Gastrocnemius medialis (tissue), 4 donors: Measurements from ENCODE around the gene SPTBN5. TPM values are rescaled to one million over a fixed set of nuclear protein-coding genes. Genes with fewer than 3 reads are reported as not detected.

Source experiments
- ATAC-seq, 2 donors: fragments of 150-250 bp; one replicate each; pipeline ENCODE4 v1.9.1; 2016
- DNase-seq, 2 donors: peaks; one replicate each; pipeline ENCODE4 v3.0.0-alpha.2; 2019
- H3K27ac ChIP-seq, 4 donors: fragments of 200-600 bp; sonication (generic); 1 replicate in 1 of 4; 2 replicates in 3 of 4; pipeline ENCODE4 v1.5.1; 2016 to 2018; ENCODE audit warnings: mild to moderate bottlenecking in 2 of 4, moderate library complexity in 1 of 4
- H3K27me3 ChIP-seq, 3 donors: fragments of 200-600 bp; sonication (generic) in 2 of 3; 1 replicate in 1 of 3; 2 replicates in 2 of 3; pipeline versions ENCODE4 v1.5.1 to v1.6.0; 2016 to 2019; ENCODE audit warnings: mild to moderate bottlenecking in 1 of 3, moderate library complexity in 1 of 3
- H3K36me3 ChIP-seq, 2 donors: fragments of 200-600 bp; sonication (generic) in 1 of 2; one replicate each; pipeline ENCODE4 v1.5.1; 2017 to 2018
- H3K4me1 ChIP-seq, 2 donors: fragments of 200-600 bp; sonication (generic) in 1 of 2; one replicate each; pipeline ENCODE4 v1.5.1; 2016 to 2017; ENCODE audit warnings: mild to moderate bottlenecking in 2 of 2
- H3K4me3 ChIP-seq, 4 donors: fragments of 200-600 bp; sonication (generic) in 3 of 4; 1 replicate in 1 of 4; 2 replicates in 3 of 4; pipeline ENCODE4 v1.5.1; 2016 to 2019; ENCODE audit warnings: mild to moderate bottlenecking in 2 of 4
- H3K9me3 ChIP-seq, 3 donors: fragments of 200-600 bp; sonication (generic) in 2 of 3; 1 replicate in 1 of 3; 2 replicates in 2 of 3; pipeline ENCODE4 v1.5.1; 2016 to 2019
- CTCF ChIP-seq, 5 experiments: fragments of 450-650 bp in 3 of 5; fragments of 200-600 bp in 2 of 5; sonication (generic) in 2 of 5; IDR thresholded peaks in 4 of 5; conservative IDR thresholded peaks in 1 of 5; 1 replicate in 4 of 5; 2 replicates in 1 of 5; pipeline ENCODE4 v1.5.1; 2016 to 2019; ENCODE audit warnings: antibody characterized with exemption in 5 of 5, mild to moderate bottlenecking in 3 of 5, moderate library complexity in 3 of 5
- POLR2A ChIP-seq, 2 donors: fragments of 450-650 bp; IDR thresholded peaks; one replicate each; pipeline ENCODE4 v1.6.1; 2017; ENCODE audit warnings: antibody characterized with exemption in 2 of 2, mild to moderate bottlenecking in 2 of 2, moderate library complexity in 2 of 2
- in situ Hi-C, 4 donors: fragments of 200-750 bp; cut with MboI; loops; one replicate each; pipeline versions ENCODE4 v1.15.0 to v1.8.0; 2017; ENCODE audit warnings: low sequenced_read_pairs in 4 of 4
- intact Hi-C: fragments of 100-400 bp; cut with DNase I; formaldehyde crosslinking; loops from one replicate; pipeline ENCODE4 v1.15.1; 2023; ENCODE audit warnings: low total_unique reads
- total RNA-seq, 4 donors: library from RNA; depleted of rRNA; stranded (reverse); fragments of >200 nt; gene quantifications; one replicate each; pipeline versions ENCODE4 v1.1.0 to v1.2.3, GENCODE V29; 2016

SPTBN5 gene
- total RNA-seq, 4 donors from 2014 or later: 0.03 to 0.05 (median 0.04) TPM; not detected in 1

- in situ Hi-C loops (no loop called here), intact Hi-C loops (no loop called here)
- no peaks in the 10 kb centered on the region for H3K36me3 ChIP-seq
- no peak for ATAC-seq
- no peaks in the 10 kb centered on the region for H3K9me3 ChIP-seq
- H3K4me3 ChIP-seq: no peak overlapping the region
- no peak for DNase-seq
- TF ChIP-seq POLR2A (IDR thresholded peaks at IDR 0.05): no peak
- TF ChIP-seq CTCF (IDR thresholded peaks at IDR 0.05 in 4 of 5, conservative IDR thresholded peaks at IDR 0.05 in 1 of 5): no peak
- no peaks in the 10 kb centered on the region for H3K4me1 ChIP-seq
- H3K27me3 ChIP-seq: no peaks in the 10 kb centered on the region
- no peak overlapping the region for H3K27ac ChIP-seq
These were observed 28.3 kb downstream of the SPTBN5 start for GRCh38 chr15:41865490-41866055.

DNA sequence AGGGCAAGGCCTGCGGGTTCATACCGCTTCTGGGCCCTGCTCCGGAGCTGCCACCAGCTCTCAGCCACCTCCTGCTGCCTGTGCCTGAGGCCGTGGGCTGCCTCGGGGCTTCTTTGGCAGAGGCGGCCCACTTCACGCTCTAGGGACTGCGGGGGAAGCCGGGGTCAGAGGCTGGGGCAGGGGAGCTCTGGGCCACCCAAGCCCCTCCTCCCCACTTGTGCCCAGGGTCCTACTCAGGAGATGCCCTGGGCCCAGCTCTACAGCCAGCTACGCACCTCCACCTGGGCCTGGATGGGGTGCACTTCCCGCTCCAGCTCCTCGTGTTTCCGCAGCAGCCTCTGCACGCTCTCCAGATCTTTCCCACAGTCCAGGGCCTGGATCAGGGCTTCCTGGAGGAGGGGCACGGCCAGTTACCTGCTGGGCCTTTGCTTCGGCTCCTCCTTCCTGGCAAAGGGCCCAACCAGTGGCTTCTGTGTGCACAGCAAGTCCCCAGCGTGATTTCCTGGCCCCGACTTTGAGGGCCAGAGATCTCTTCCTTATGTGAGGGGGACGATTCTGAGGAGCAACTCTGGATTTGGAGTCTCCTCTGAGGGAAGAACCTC, 31.2 kb downstream of the SPTBN5 start:
- Histone ChIP-seq H3K9me3 (no peaks in the 10 kb centered on the region), H3K4me3 (no peak overlapping the region), H3K27ac (no peak overlapping the region), H3K4me1 (no peaks in the 10 kb centered on the region), H3K36me3 (no peaks in the 10 kb centered on the region), H3K27me3 (no peaks in the 10 kb centered on the region)
- no peak for DNase-seq
- ATAC-seq: no peak
- in situ Hi-C loops: no loop called here
- intact Hi-C loops: no loop called here
- TF ChIP-seq POLR2A (IDR thresholded peaks at IDR 0.05) (no peak), CTCF (IDR thresholded peaks at IDR 0.05 in 4 of 5, conservative IDR thresholded peaks at IDR 0.05 in 1 of 5) (no peak)

GRCh38 chr15:41861736-41862356, 32.0 kb downstream of the SPTBN5 start:
- no peaks in the 10 kb centered on the region for H3K9me3 ChIP-seq
- H3K4me3 ChIP-seq: no peak overlapping the region
- intact Hi-C loops: no loop called here
- H3K27ac ChIP-seq: no peak overlapping the region
- H3K4me1 ChIP-seq: no peaks in the 10 kb centered on the region
- ATAC-seq: no peak
- no peaks in the 10 kb centered on the region for H3K27me3 ChIP-seq
- in situ Hi-C loops: no loop called here
- DNase-seq: no peak
- no peaks in the 10 kb centered on the region for H3K36me3 ChIP-seq
- TF ChIP-seq CTCF (IDR thresholded peaks at IDR 0.05 in 4 of 5, conservative IDR thresholded peaks at IDR 0.05 in 1 of 5): no peak
- TF ChIP-seq POLR2A (IDR thresholded peaks at IDR 0.05): no peak

- ATAC-seq: no peak
These were observed 33.6 kb downstream of the SPTBN5 start for GRCh38 chr15:41860049-41860828.

More at GRCh38 chr15:41860049-41860828, 33.6 kb downstream of the SPTBN5 start:
- no peaks in the 10 kb centered on the region for H3K4me1 ChIP-seq
- no peak overlapping the region for H3K4me3 ChIP-seq
- H3K36me3 ChIP-seq: no peaks in the 10 kb centered on the region
- TF ChIP-seq CTCF (IDR thresholded peaks at IDR 0.05 in 4 of 5, conservative IDR thresholded peaks at IDR 0.05 in 1 of 5) (no peak), POLR2A (IDR thresholded peaks at IDR 0.05) (no peak)
- peaks cover 0 to 6% (median 0%) of the 10 kb centered on the region in 3 donors for H3K27me3 ChIP-seq
- no peak overlapping the region for H3K27ac ChIP-seq
- no peaks in the 10 kb centered on the region for H3K9me3 ChIP-seq
- no peak for DNase-seq
- in situ Hi-C loops: no loop called here
- intact Hi-C loops: no loop called here
